GM12878 (cell line): ENCODE measurements around the gene CHD6. TPM values are rescaled to one million over a fixed set of nuclear protein-coding genes. Genes with fewer than 3 reads are reported as not detected.

ENCODE experiments used
- BACH1 ChIP-seq: fragments of 450-650 bp; IDR thresholded peaks from 2 replicates; pipeline ENCODE4 v1.6.1; 2017; ENCODE audit warnings: mild to moderate bottlenecking, borderline replicate concordance
- CBFB ChIP-seq: IDR thresholded peaks from 2 replicates; pipeline ENCODE4 v1.6.1; 2016; ENCODE audit warnings: antibody characterized with exemption, low read depth
- CBX5 ChIP-seq: sonication (generic); IDR thresholded peaks from 2 replicates; pipeline ENCODE4 v1.6.1; 2016; ENCODE audit warnings: low read depth, moderate library complexity, mild to moderate bottlenecking, inconsistent platforms
- CHD4 ChIP-seq: fragments of 200-600 bp; sonication (generic); IDR thresholded peaks from 2 replicates; pipeline ENCODE4 v1.6.1; 2016; ENCODE audit warnings: mild to moderate bottlenecking
- CREB1 ChIP-seq: IDR thresholded peaks from 2 replicates; pipeline ENCODE4 v1.6.1; 2012; ENCODE audit warnings: low read depth, mild to moderate bottlenecking, inconsistent platforms
- E2F8 ChIP-seq: fragments of 450-650 bp; IDR thresholded peaks from 2 replicates; pipeline ENCODE4 v1.6.1; 2018; ENCODE audit warnings: mild to moderate bottlenecking, low read depth, moderate library complexity; ENCODE audit not compliant: partially characterized antibody
- EGR1 ChIP-seq, 2 experiments: IDR thresholded peaks; 1 replicate in 1 of 2; 2 replicates in 1 of 2; pipeline ENCODE4 v1.6.1; 2011 to 2012; ENCODE audit warnings: low read depth in 2 of 2, low read length in 2 of 2, borderline replicate concordance in 1 of 2, mild to moderate bottlenecking in 1 of 2, moderate library complexity in 1 of 2
- FOXM1 ChIP-seq: IDR thresholded peaks from 2 replicates; pipeline ENCODE4 v1.6.1; 2012; ENCODE audit warnings: low read depth, mild to moderate bottlenecking, inconsistent platforms, low read length, moderate library complexity
- HDAC6 ChIP-seq: fragments of 200-600 bp; sonication (generic); IDR thresholded peaks from one replicate; pipeline ENCODE4 v1.8.0; 2017; ENCODE audit warnings: antibody characterized with exemption; ENCODE audit not compliant: unreplicated experiment
- IKZF2 ChIP-seq, 2 experiments: fragments of 450-650 bp; IDR thresholded peaks; 2 replicates each; pipeline ENCODE4 v1.6.1; 2017; ENCODE audit warnings: mild to moderate bottlenecking in 2 of 2, moderate library complexity in 2 of 2
- MEF2A ChIP-seq: IDR thresholded peaks from 2 replicates; pipeline ENCODE4 v1.6.1; 2011; ENCODE audit warnings: low read depth, mild to moderate bottlenecking, low read length, moderate library complexity; ENCODE audit not compliant: insufficient read depth
- NFXL1 ChIP-seq: fragments of 450-650 bp; IDR thresholded peaks from 2 replicates; pipeline ENCODE4 v1.6.1; 2017; ENCODE audit warnings: antibody characterized with exemption, mild to moderate bottlenecking, borderline replicate concordance
- NFYA ChIP-seq: IDR thresholded peaks from 2 replicates; pipeline ENCODE4 v1.6.1; 2011; ENCODE audit warnings: low read depth, mild to moderate bottlenecking, low read length, improper control_type of control experiment, borderline replicate concordance
- POLR2A ChIP-seq: IDR thresholded peaks from 2 replicates; pipeline ENCODE4 v1.6.1; 2011; ENCODE audit warnings: low read depth, mild to moderate bottlenecking, low read length
- POLR2AphosphoS2 ChIP-seq: IDR thresholded peaks from 2 replicates; pipeline ENCODE4 v1.6.1; 2011; ENCODE audit warnings: low read depth, mild to moderate bottlenecking, low read length, improper control_type of control experiment, moderate library complexity
- RFX5 ChIP-seq: IDR thresholded peaks from 2 replicates; pipeline ENCODE4 v1.6.1; 2011; ENCODE audit warnings: low read depth, low read length, improper control_type of control experiment
- SMARCA5 ChIP-seq: fragments of 450-650 bp; IDR thresholded peaks from 2 replicates; pipeline ENCODE4 v1.6.1; 2017; ENCODE audit warnings: mild to moderate bottlenecking
- SREBF1 ChIP-seq: IDR thresholded peaks from 2 replicates; pipeline ENCODE4 v1.6.1; 2012; ENCODE audit warnings: mild to moderate bottlenecking, low read length
- STAT1 ChIP-seq: fragments of 450-650 bp; conservative IDR thresholded peaks from 2 replicates; pipeline ENCODE4 v1.6.1; 2014; ENCODE audit warnings: antibody characterized with exemption, mild to moderate bottlenecking
- TBL1XR1 ChIP-seq: IDR thresholded peaks from 2 replicates; pipeline ENCODE4 v1.6.1; 2012; ENCODE audit warnings: low read depth, low read length, improper control_type of control experiment
- ZBED1 ChIP-seq: IDR thresholded peaks from 2 replicates; pipeline ENCODE4 v1.6.1; 2016; ENCODE audit warnings: borderline replicate concordance
- polyA plus RNA-seq, 11 experiments: library from polyadenylated mRNA; depleted of rRNA in 4 of 11; unstranded in 6 of 11; stranded (reverse) in 5 of 11; fragments of >200 nt; fragmentation: Nextera tagmentation in 4 of 11; fragmentation: Illumina TruSeq in 1 of 11; extraction: Ambion mirVana in 4 of 11; extraction: Trizol in 1 of 11; gene quantifications; 1 replicate in 1 of 11; 2 replicates in 10 of 11; pipeline versions ENCODE4 v1.2.1 to v1.2.3, GENCODE V29; 2011 to 2016; ENCODE audit warnings: inconsistent platforms in 2 of 11, missing spikeins in 2 of 11, low read depth in 1 of 11
- total RNA-seq, 4 experiments: library from RNA; depleted of rRNA in 3 of 4; stranded (reverse); fragments of >200 nt in 3 of 4; fragmentation: Illumina TruSeq in 1 of 4; extraction: Trizol in 1 of 4; gene quantifications; 2 replicates each; pipeline versions ENCODE4 v1.2.1 to v1.2.3, GENCODE V29; 2013 to 2021
- TF ChIP-seq, protein P1 (sequence below): fragments of 450-650 bp; formaldehyde crosslinking; IDR thresholded peaks from 2 replicates; pipeline ENCODE4 v1.5.0; 2022; ENCODE audit warnings: mild to moderate bottlenecking, missing genetic modification characterization
- TF ChIP-seq, protein P2 (sequence below): fragments of 450-650 bp; IDR thresholded peaks from 2 replicates; pipeline ENCODE4 v1.6.1; 2014; ENCODE audit warnings: mild to moderate bottlenecking
- TF ChIP-seq, protein P3 (sequence below): fragments of 450-650 bp; IDR thresholded peaks from 2 replicates; pipeline ENCODE4 v1.6.1; 2016; ENCODE audit warnings: mild to moderate bottlenecking

The CHD6 gene
- total and polyA plus RNA-seq, 10 of the 15 experiments (the other 5 are each of a cell fraction or from before 2014, with no cell fraction given), result 4.3 to 25.5 (median 17.1) TPM

DNA sequence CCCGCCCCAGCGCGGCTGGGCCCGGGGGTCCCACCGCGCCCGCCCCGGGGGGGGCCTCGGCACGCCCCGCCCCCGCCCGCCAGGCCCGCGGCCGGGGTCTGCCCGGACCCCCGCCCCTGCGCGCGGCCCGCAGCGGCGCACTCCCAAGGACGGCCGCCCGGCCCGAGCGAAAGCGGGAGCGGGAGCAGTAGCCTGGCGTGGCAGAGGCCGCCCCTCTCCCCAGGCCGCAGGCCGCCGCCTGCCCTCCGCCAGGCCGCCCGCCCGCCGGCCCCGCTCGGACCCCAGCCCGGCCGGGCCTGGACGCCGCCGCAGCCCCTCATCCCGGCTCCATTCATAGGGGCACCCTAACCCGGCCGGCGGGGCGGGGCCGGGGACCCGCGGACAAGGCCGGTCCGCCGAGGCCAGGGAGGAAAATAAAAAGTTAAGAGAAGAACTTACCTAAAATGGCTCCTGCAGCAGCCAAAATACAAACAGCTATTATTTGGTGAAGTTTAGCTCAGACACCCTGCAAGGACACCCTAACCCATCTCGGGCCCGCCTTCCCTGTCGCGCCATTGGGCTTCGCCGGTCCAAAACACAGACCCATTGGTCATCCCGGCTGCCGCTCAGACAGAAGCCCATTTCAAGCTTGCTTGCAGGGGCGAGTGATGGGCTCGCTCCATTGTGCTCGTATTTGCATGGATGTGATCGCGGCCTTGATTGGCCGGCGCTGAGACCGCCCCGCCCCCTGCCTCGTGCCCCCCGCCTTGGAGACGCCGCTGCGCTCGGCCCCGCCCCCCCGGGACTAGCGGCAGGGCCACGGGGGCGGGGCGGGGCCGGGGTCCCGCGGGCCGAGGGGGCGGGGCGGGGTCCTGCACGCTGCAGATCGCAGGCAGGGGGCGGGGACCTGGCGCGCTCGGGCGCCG lies at the start of gene CHD6 (continued):
- no peak for TF ChIP-seq SMARCA5
- TF ChIP-seq POLR2AphosphoS2, result no peak
- no peak for TF ChIP-seq CBX5
- peak; percentile 73 for TF ChIP-seq CREB1
- TF ChIP-seq CBFB, result no peak
- TF ChIP-seq SREBF1, result no peak
- TF ChIP-seq RFX5, result no peak
- TF ChIP-seq STAT1, result no peak
- no peak for TF ChIP-seq EGR1 (IDR thresholded peaks at IDR 0.05; ENCODE audit: borderline replicate concordance in 1 of 2, low read depth in 2 of 2, low read length in 2 of 2)
- TF ChIP-seq MEF2A, result no peak
- no peak for TF ChIP-seq FOXM1
- TF ChIP-seq, protein P1, sequence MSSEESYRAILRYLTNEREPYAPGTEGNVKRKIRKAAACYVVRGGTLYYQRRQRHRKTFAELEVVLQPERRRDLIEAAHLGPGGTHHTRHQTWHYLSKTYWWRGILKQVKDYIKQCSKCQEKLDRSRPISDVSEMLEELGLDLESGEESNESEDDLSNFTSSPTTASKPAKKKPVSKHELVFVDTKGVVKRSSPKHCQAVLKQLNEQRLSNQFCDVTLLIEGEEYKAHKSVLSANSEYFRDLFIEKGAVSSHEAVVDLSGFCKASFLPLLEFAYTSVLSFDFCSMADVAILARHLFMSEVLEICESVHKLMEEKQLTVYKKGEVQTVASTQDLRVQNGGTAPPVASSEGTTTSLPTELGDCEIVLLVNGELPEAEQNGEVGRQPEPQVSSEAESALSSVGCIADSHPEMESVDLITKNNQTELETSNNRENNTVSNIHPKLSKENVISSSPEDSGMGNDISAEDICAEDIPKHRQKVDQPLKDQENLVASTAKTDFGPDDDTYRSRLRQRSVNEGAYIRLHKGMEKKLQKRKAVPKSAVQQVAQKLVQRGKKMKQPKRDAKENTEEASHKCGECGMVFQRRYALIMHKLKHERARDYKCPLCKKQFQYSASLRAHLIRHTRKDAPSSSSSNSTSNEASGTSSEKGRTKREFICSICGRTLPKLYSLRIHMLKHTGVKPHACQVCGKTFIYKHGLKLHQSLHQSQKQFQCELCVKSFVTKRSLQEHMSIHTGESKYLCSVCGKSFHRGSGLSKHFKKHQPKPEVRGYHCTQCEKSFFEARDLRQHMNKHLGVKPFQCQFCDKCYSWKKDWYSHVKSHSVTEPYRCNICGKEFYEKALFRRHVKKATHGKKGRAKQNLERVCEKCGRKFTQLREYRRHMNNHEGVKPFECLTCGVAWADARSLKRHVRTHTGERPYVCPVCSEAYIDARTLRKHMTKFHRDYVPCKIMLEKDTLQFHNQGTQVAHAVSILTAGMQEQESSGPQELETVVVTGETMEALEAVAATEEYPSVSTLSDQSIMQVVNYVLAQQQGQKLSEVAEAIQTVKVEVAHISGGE (CRISPR knock-in tag), result no peak
- no peak for TF ChIP-seq CHD4
- TF ChIP-seq, protein P2, sequence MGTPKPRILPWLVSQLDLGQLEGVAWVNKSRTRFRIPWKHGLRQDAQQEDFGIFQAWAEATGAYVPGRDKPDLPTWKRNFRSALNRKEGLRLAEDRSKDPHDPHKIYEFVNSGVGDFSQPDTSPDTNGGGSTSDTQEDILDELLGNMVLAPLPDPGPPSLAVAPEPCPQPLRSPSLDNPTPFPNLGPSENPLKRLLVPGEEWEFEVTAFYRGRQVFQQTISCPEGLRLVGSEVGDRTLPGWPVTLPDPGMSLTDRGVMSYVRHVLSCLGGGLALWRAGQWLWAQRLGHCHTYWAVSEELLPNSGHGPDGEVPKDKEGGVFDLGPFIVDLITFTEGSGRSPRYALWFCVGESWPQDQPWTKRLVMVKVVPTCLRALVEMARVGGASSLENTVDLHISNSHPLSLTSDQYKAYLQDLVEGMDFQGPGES, result peak; percentile 95
- TF ChIP-seq E2F8, result no peak
- no peak for TF ChIP-seq TBL1XR1
- no peak for TF ChIP-seq NFXL1
- TF ChIP-seq NFYA, result peak; percentile 83
- TF ChIP-seq HDAC6, result no peak
- peak; percentile 27; the same call in 1 of the 2 replicates for TF ChIP-seq BACH1
- no peak for TF ChIP-seq ZBED1
- no peak for TF ChIP-seq POLR2A
- no peak for TF ChIP-seq IKZF2 (IDR thresholded peaks at IDR 0.05)
- TF ChIP-seq, protein P3, sequence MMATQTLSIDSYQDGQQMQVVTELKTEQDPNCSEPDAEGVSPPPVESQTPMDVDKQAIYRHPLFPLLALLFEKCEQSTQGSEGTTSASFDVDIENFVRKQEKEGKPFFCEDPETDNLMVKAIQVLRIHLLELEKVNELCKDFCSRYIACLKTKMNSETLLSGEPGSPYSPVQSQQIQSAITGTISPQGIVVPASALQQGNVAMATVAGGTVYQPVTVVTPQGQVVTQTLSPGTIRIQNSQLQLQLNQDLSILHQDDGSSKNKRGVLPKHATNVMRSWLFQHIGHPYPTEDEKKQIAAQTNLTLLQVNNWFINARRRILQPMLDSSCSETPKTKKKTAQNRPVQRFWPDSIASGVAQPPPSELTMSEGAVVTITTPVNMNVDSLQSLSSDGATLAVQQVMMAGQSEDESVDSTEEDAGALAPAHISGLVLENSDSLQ, result peak; percentile 100
